Sigmoid colon (tissue), 7 donors: ENCODE results near the gene OR4C45. TPM values are rescaled to one million over a fixed set of nuclear protein-coding genes. Genes with fewer than 3 reads are reported as not detected.

Experiments used
- DNase-seq: peaks from one replicate; pipeline ENCODE4 v3.0.0-alpha.2; 2019
- H3K27ac ChIP-seq, 4 donors: fragments of 200-600 bp; sonication (generic); one replicate each; pipeline ENCODE4 v1.5.1; 2016 to 2019; ENCODE audit warnings: mild to moderate bottlenecking in 1 of 4
- H3K27me3 ChIP-seq, 3 donors: fragments of 200-600 bp; sonication (generic); one replicate each; pipeline ENCODE4 v1.5.1; 2019; ENCODE audit warnings: mild to moderate bottlenecking in 1 of 3
- H3K36me3 ChIP-seq, 4 donors: fragments of 200-600 bp; sonication (generic); one replicate each; pipeline ENCODE4 v1.5.1; 2016 to 2019
- H3K4me1 ChIP-seq, 4 donors: fragments of 200-600 bp; sonication (generic); one replicate each; pipeline ENCODE4 v1.5.1; 2017 to 2019
- H3K4me3 ChIP-seq, 4 donors: fragments of 200-600 bp; sonication (generic); one replicate each; pipeline ENCODE4 v1.5.1; 2017 to 2019; ENCODE audit warnings: mild to moderate bottlenecking in 2 of 4, moderate library complexity in 1 of 4
- H3K9me3 ChIP-seq, 4 donors: fragments of 200-600 bp in 3 of 4; sonication (generic) in 3 of 4; one replicate each; pipeline versions ENCODE4 v1.5.1 to v1.6.1; 2013 to 2019
- CTCF ChIP-seq, 4 experiments: fragments of 450-650 bp in 3 of 4; fragments of 200-600 bp in 1 of 4; IDR thresholded peaks; one replicate each; pipeline ENCODE4 v1.5.1; 2016 to 2019; ENCODE audit warnings: antibody characterized with exemption in 4 of 4, mild to moderate bottlenecking in 3 of 4, moderate library complexity in 2 of 4
- EP300 ChIP-seq, 4 donors: sonication (generic); formaldehyde crosslinking; IDR thresholded peaks; one replicate each; pipeline ENCODE4 v1.6.1; 2017; ENCODE audit warnings: antibody characterized with exemption in 4 of 4
- POLR2A ChIP-seq, 2 donors: fragments of 450-650 bp; IDR thresholded peaks; one replicate each; pipeline ENCODE4 v1.6.1; 2016; ENCODE audit warnings: antibody characterized with exemption in 2 of 2, mild to moderate bottlenecking in 2 of 2, moderate library complexity in 2 of 2
- POLR2AphosphoS5 ChIP-seq, 4 donors: sonication (generic); formaldehyde crosslinking; IDR thresholded peaks; one replicate each; pipeline ENCODE4 v1.6.1; 2017; ENCODE audit warnings: antibody characterized with exemption in 4 of 4
- WGBS, 2 donors: extraction: QIAGEN DNeasy Blood & Tissue Kit; methylation state at CpG; one replicate each; pipeline ENCODE4 v1.1.7; 2013; 5-methylcytosine and 5-hydroxymethylcytosine counted together
- intact Hi-C: fragments of 100-400 bp; cut with DNase I; formaldehyde crosslinking; loops from one replicate; pipeline ENCODE4 v1.15.1; 2023
- polyA plus RNA-seq, 3 donors: library from polyadenylated mRNA; stranded (reverse); fragments of 200-250 nt; gene quantifications; one replicate each; pipeline ENCODE4 v1.2.3, GENCODE V29; 2013
- total RNA-seq, 4 donors: library from RNA; depleted of rRNA; stranded (reverse); fragments of >200 nt; gene quantifications; one replicate each; pipeline ENCODE4 v1.1.0, GENCODE V29; 2016
- donor health status: healthy with polysubstance abuse.
- donor health status: Bipolar disorder and iron deficiency.
- donor health status: healthy.

Gene OR4C45
- total and polyA plus RNA-seq, 7 donors = not detected

- intact Hi-C loops = no loop called here
- 86 to 87% methylated on average over 10 of the region's 10 CpGs for WGBS, 2 donors
- H3K4me1 ChIP-seq = no peaks in the 10 kb centered on the region
- H3K9me3 ChIP-seq = peaks cover 0 to 28% (median 2%) of the 10 kb centered on the region in 4 donors
- H3K36me3 ChIP-seq = no peaks in the 10 kb centered on the region
- no peaks in the 10 kb centered on the region for H3K27me3 ChIP-seq
- H3K4me3 ChIP-seq = no peak overlapping the region
- no peak overlapping the region for H3K27ac ChIP-seq
- TF ChIP-seq POLR2A (IDR thresholded peaks at IDR 0.05) = no peak
- TF ChIP-seq CTCF (IDR thresholded peaks at IDR 0.05) = no peak
- TF ChIP-seq EP300 (IDR thresholded peaks at IDR 0.05) = no peak
- no peak for TF ChIP-seq POLR2AphosphoS5 (IDR thresholded peaks at IDR 0.05)
- DNase-seq = no peak
Measured at GRCh38 chr11:50073113-50074105, 40.7 kb downstream of the OR4C45 start.

- WGBS, 2 donors = 86 to 91% methylated on average over 6 of the region's 6 CpGs
- no peaks in the 10 kb centered on the region for H3K27me3 ChIP-seq
Measured at GRCh38 chr11:50074161-50074560, 41.5 kb downstream of the OR4C45 start.

GRCh38 chr11:50075856-50076255 lies 43.2 kb downstream of the OR4C45 start:
- intact Hi-C loops = no loop called here
- no peaks in the 10 kb centered on the region for H3K27me3 ChIP-seq
- TF ChIP-seq CTCF (IDR thresholded peaks at IDR 0.05) (no peak), POLR2AphosphoS5 (IDR thresholded peaks at IDR 0.05) (no peak), EP300 (IDR thresholded peaks at IDR 0.05) (no peak), POLR2A (IDR thresholded peaks at IDR 0.05) (no peak)
- no peaks in the 10 kb centered on the region for H3K4me1 ChIP-seq
- no peak for DNase-seq
- H3K27ac ChIP-seq = no peak overlapping the region
- H3K36me3 ChIP-seq = no peaks in the 10 kb centered on the region
- WGBS, 2 donors = 76% methylated on average over 4 of the region's 4 CpGs
- H3K9me3 ChIP-seq = peaks cover 0 to 27% (median 2%) of the 10 kb centered on the region in 4 donors
- no peak overlapping the region for H3K4me3 ChIP-seq

More at GRCh38 chr11:50074161-50074560, 41.5 kb downstream of the OR4C45 start:
- H3K36me3 ChIP-seq = no peaks in the 10 kb centered on the region
- intact Hi-C loops = no loop called here
- no peaks in the 10 kb centered on the region for H3K4me1 ChIP-seq
- no peak for TF ChIP-seq POLR2AphosphoS5 (IDR thresholded peaks at IDR 0.05)
- TF ChIP-seq POLR2A (IDR thresholded peaks at IDR 0.05) = no peak
- TF ChIP-seq EP300 (IDR thresholded peaks at IDR 0.05) = no peak
- no peak for TF ChIP-seq CTCF (IDR thresholded peaks at IDR 0.05)
- no peak for DNase-seq
- peaks cover 0 to 29% (median 2%) of the 10 kb centered on the region in 4 donors for H3K9me3 ChIP-seq
- no peak overlapping the region for H3K27ac ChIP-seq
- no peak overlapping the region for H3K4me3 ChIP-seq

- intact Hi-C loops = no loop called here
- no peak for TF ChIP-seq CTCF (IDR thresholded peaks at IDR 0.05)
- TF ChIP-seq POLR2A (IDR thresholded peaks at IDR 0.05) = no peak
- no peak for TF ChIP-seq EP300 (IDR thresholded peaks at IDR 0.05)
- TF ChIP-seq POLR2AphosphoS5 (IDR thresholded peaks at IDR 0.05) = no peak
- 79 to 83% methylated on average over 5 of the region's 5 CpGs for WGBS, 2 donors
Measured at GRCh38 chr11:50077526-50077925, 44.9 kb downstream of the OR4C45 start.

More at GRCh38 chr11:50077526-50077925, 44.9 kb downstream of the OR4C45 start:
- Histone ChIP-seq H3K4me1 (no peaks in the 10 kb centered on the region), H3K4me3 (no peak overlapping the region), H3K36me3 (no peaks in the 10 kb centered on the region), H3K27ac (no peak overlapping the region), H3K9me3 (peaks cover 0 to 24% (median 2%) of the 10 kb centered on the region in 4 donors), H3K27me3 (no peaks in the 10 kb centered on the region)
- no peak for DNase-seq
